Activated gamma-delta T cell treated with Interleukin-2 at 50 U/mL for 16 hours (primary cell): ENCODE results near the gene C7orf57.
"Not testable (repeated sequence)": the region's sequence is repeated elsewhere in the genome, so short reads cannot be mapped to it uniquely, and the experiment has no call there.

Source experiments
- DNase-seq: peaks from one replicate; pipeline ENCODE4 v3.0.0-alpha.2; 2020

Gene C7orf57

DNA sequence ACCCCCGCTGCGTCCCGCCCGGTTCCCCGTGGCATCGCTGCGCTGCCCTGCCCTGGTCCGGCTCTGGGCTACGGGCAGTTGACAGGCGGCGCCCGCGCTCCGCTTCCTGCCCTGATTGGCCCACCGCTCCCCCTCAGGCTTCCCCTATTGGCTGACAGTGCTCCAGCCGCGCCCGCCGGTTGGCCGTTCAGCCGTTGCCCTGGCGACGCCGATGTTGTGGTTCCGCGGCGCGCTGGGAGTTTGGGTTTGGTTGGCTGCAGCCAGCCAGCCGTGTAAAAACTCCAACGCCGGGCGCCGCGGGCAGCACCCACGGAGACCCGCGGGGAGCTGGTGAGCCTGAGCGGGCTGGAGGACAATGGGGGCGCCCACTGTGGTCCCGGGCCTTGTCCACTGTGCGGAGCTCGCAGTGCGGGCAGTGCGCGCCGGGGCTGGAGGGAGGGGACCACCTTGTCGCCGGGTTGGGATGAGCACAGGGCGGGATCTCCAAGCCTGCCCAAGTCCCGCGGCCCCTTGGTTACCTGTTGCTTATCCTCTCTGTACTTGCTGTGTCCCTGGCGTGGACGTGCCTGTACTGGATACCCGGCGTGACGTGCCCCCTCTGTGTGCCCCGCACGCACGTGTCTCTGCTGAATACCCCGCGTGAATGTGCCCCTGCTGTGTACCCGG lies at the start of gene C7orf57:
TSS of gene C7orf57 (plus strand) at position 243 of the 666 bp plus-strand sequence. CDS start 766 bp downstream, outside the sequence.
- peak; percentile 83 for DNase-seq

GRCh38 chr7:47988496-47989386 lies 46.6 kb upstream of the C7orf57 start:
- no peak for DNase-seq

- DNase-seq: not testable (repeated sequence)
These were observed 45.5 kb upstream of the C7orf57 start for GRCh38 chr7:47989607-47990400.

GRCh38 chr7:47990592-47990991 lies 44.8 kb upstream of the C7orf57 start:
- DNase-seq: no peak

- no peak for DNase-seq
These were observed 44.1 kb upstream of the C7orf57 start for GRCh38 chr7:47991270-47991669.

GRCh38 chr7:47991741-47992311 lies 43.5 kb upstream of the C7orf57 start:
- DNase-seq: peak; percentile 88

DNA sequence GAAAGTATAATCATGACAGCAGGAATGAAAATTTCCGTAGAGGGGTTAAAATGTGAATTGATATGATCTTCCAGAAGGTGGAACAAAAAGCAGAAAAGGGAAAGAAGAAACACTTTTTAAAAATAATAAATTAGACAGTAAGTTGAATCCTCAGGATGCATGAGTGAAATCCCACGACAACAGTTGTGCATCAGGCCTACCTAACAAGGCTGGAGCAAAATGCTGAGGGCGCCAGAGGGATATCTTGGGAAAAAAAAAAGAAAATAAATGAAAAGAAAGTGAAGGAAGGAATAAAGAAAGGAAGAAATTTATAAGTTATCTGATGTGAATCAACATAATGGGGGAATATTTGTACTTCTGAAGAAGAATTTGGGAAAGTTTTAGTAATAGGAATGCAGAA lies 42.9 kb upstream of the C7orf57 start:
- no peak for DNase-seq

DNA sequence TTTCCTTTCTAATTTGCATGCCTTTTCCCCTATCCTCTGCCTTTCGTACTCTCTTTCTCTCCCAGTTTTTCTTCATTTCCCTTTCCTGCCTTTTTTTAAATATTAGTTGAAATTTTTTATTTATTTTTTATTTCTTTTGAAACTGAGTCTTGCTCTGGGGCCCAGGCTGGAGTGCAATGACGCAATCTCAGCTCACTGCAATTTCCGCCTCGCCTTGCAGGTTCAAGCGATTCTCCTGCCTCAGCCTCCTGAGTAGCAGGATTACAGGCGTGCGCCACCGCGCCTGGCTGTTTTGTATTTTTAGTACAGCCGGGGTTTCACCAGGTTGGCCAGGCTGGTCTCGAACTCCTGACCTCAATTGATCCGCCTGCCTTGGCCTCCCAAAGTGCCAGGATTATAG lies 35.9 kb upstream of the C7orf57 start:
- no peak for DNase-seq

DNA sequence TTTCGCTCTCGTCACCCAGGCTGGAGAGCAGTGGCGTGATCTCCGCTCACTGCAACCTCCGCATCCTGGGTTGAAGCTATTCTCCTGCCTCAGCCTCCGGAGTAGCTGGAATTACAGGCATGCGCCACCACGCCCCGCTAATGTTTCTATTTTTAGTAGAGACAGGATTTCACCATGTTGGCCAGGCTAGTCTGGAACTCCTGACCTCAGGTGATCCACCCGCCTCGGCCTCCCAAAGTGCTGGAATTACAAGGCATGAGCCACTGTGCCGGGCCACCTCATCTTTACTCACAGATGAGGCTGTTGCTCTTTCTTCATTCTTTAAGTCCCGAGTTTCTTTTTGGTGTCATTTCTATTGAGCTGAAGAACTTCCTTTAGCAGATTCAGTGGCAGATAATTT lies 35.2 kb upstream of the C7orf57 start:
- not testable (repeated sequence) for DNase-seq

DNA sequence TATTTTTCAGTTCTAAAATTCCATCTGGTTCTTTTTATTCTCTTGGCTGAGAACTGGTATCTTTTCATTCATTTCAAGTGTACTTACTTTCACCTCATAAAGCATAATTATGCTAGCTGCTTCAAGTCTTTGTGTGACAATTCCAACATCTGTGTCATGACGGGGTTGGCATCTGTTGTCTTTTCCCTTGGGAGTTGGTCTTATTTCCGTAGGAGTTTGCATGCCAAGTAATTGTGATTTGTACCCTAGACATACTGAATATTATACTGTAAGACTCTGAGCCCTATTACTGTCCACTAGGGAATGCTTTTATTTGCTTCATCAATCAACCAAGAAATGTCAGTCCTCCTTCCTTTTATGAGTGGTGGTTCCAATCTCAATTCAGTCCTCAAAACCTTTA lies 31.3 kb upstream of the C7orf57 start:
- DNase-seq: no peak

- DNase-seq: no peak
These were observed 30.7 kb upstream of the C7orf57 start for GRCh38 chr7:48004638-48005037.

GRCh38 chr7:48006866-48007265 lies 28.5 kb upstream of the C7orf57 start:
- no peak for DNase-seq

- no peak for DNase-seq
These were observed 26.1 kb upstream of the C7orf57 start for GRCh38 chr7:48009257-48009656.

DNA sequence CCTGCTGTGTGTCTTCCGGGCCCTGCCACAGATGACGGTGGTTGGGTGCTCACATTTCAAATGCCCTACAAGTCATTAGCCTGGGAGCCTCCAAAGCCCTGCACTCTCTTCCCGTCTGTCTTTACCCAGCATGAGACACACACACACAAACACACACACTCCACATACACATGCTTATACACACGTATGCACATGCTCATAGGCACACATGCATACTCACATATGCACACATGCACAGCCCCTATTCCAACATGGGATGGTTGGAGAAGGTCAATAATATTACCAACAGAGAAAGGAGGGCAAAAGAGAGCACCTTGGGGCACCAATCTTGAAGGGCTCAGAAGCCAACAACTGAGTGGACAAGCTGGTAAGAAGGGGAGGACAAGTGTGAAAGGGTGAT lies 25.4 kb upstream of the C7orf57 start:
- DNase-seq: no peak

- no peak for DNase-seq
These were observed 24.0 kb upstream of the C7orf57 start for GRCh38 chr7:48011323-48011722.

DNA sequence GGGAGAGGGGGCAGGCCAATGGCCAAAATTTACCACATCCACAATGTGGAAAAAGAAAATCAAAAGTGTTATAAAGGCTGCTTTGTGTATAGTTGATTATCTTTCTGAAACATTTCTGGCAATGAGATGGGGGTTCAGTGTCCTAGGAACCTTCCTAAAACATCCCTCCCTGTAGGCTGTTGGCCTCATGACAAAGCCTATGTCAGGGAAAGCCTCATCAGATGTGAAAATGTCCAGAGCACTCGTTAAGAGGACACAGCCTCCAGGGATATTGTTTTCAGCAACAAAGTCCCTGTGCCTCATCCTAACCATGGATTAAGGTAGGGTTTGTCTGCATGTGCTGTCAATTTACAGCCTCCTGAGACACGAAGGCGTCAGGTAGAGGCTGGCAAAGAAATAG lies 23.4 kb upstream of the C7orf57 start:
- no peak for DNase-seq

- no peak for DNase-seq
These were observed 18.7 kb upstream of the C7orf57 start for GRCh38 chr7:48016641-48017040.

DNA sequence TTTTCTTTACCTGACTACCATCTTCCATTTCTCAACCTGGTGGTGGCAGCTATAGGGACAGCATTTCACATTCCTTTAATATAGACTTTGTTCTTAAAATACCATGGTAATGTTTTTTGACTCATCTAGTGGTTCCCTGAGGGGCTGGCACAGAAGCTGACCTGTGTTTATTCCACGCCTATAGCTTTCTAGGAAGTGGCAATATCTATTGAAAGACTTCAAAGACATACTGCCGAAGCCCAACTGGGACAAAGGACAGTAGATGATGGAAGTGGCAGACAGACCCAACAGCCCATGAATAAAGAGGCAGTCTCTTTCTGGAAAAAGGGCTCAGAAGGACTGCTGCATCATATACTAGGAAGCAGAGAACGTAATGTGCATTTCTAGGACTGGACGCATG lies 17.7 kb upstream of the C7orf57 start:
- DNase-seq: no peak

DNA sequence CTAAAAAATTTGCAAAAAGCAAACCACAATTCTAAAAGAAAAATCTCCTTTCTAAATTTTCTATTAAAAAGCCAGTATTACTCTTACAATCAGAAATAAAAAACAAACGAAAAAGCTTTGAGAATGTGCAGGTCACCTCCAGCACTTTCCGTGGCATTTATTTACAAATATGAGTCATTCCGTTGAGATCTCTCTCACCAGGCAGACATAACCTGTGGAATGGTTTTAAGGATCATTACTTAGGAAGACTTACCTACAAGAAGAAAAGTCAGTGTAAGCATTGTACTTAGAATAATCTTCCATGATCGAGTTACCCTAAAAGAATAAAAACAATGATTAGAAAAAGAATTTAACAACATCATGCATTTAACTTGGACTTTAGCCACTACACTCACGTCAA lies 9.7 kb upstream of the C7orf57 start:
- DNase-seq: no peak

GRCh38 chr7:48028938-48029337 lies 6.4 kb upstream of the C7orf57 start, which contains the start of gene SUN3:
TSS of gene SUN3 (minus strand) at chr7:48029107. CDS start at chr7:48028938, 169 bp downstream.
- DNase-seq: no peak

GRCh38 chr7:48031111-48031510 lies 4.2 kb upstream of the C7orf57 start:
- DNase-seq: no peak

GRCh38 chr7:48033922-48034321 lies 1.4 kb upstream of the C7orf57 start:
- no peak for DNase-seq

DNA sequence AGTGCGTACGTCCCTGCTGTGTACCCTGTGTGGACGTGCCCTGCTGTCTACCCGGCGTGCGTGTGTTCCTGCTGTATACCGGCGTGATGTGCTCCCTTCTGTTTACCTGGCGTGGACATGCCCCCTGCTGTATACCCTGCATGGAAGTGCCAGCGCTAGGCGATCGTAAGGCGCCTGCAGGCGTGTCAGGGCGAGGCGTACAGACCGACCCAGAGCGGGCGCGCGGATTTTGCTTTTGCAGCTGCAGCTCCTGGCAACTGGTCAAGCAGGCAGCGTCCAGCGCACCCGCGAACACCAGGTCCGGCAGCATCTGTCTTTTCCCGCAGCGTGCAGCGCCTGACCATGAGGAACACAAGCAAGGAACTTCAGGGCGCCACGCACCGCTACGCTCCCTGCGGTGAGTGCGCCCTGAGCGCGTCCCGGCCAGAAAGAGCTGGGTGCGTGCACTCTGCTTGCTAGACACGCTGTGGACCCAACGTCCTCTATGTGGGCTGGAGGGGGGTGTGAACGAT lies 680 bp downstream of the C7orf57 start:
- DNase-seq: no peak
